ENCODE data around the gene CGB3.

The CGB3 gene

GRCh38 chr19:48985711-48986110, 38.4 kb downstream of the CGB3 start:
- no peak for DNase-seq

- no peak for DNase-seq
Observed at GRCh38 chr19:48982280-48982679, 41.9 kb downstream of the CGB3 start.

- no peak for DNase-seq
Observed at GRCh38 chr19:48977061-48977460, 47.1 kb downstream of the CGB3 start.

- DNase-seq: peak in 1 of 2 donors; percentile 44
Observed at GRCh38 chr19:48975947-48976847, 47.9 kb downstream of the CGB3 start.

Data from stimulated activated CD4-positive, alpha-beta T cell treated with anti-CD3 and anti-CD28 coated beads, Interleukin-2, amount 100 ng/mL, for 24 hours (primary cell).